Neural cell (in vitro differentiated cells): ENCODE data around the gene UNC5C. TPM values are rescaled to one million over a fixed set of nuclear protein-coding genes. Genes with fewer than 3 reads are reported as not detected.

Source experiments
- H2AFZ ChIP-seq: fragments of 200-600, 300-800 bp; sonication (generic), shearing (Covaris generic); 2 replicates; pipeline ENCODE4 v1.6.0; 2014; ENCODE audit warnings: low read depth, mild to moderate bottlenecking, antibody characterized with exemption, low read length, moderate library complexity
- H3F3A ChIP-seq: fragments of 200-600 bp; shearing (Covaris generic); 2 replicates; pipeline ENCODE4 v1.6.1; 2016; ENCODE audit warnings: mild to moderate bottlenecking, moderate library complexity, mixed read lengths, antibody characterized with exemption, low read length; ENCODE audit not compliant: insufficient read depth, poor library complexity, severe bottlenecking
- H3K27ac ChIP-seq: fragments of 200-600, 300-800 bp; sonication (generic), shearing (Covaris generic); 2 replicates; pipeline ENCODE4 v1.5.1; 2014; ENCODE audit warnings: mild to moderate bottlenecking, low read length, moderate library complexity
- H3K27me3 ChIP-seq: fragments of 300-800, 200-600 bp; sonication (generic), shearing (Covaris generic); 2 replicates; pipeline ENCODE4 v1.6.0; 2014; ENCODE audit warnings: mild to moderate bottlenecking, low read depth, low read length, moderate library complexity; ENCODE audit not compliant: insufficient read depth
- H3K36me3 ChIP-seq: fragments of 300-800, 200-600 bp; sonication (generic), shearing (Covaris generic); 2 replicates; pipeline ENCODE4 v1.5.1; 2014; ENCODE audit warnings: mild to moderate bottlenecking, antibody characterized with exemption, low read length, moderate library complexity; ENCODE audit not compliant: insufficient read depth
- H3K4me2 ChIP-seq: fragments of 300-800, 200-600 bp; sonication (generic), shearing (Covaris generic); 2 replicates; pipeline ENCODE4 v1.6.0; 2014; ENCODE audit warnings: mild to moderate bottlenecking, low read length
- H3K4me3 ChIP-seq: fragments of 300-800, 200-600 bp; sonication (generic), shearing (Covaris generic); 2 replicates; pipeline ENCODE4 v1.5.1; 2014; ENCODE audit warnings: mild to moderate bottlenecking, low read length, moderate library complexity
- H3K79me2 ChIP-seq: fragments of 200-600 bp; shearing (Covaris generic); replicated peaks from 2 replicates; pipeline ENCODE4 v1.6.0; 2014; ENCODE audit warnings: mild to moderate bottlenecking, low read length, moderate library complexity; ENCODE audit not compliant: insufficient read depth
- H3K9ac ChIP-seq: fragments of 300-800, 200-600 bp; sonication (generic), shearing (Covaris generic); 2 replicates; pipeline ENCODE4 v1.6.1; 2016; ENCODE audit warnings: mild to moderate bottlenecking, low read length, mixed read lengths
- H3K9me2 ChIP-seq: fragments of 200-600 bp; shearing (Covaris generic); 2 replicates; pipeline ENCODE4 v1.6.1; 2016; ENCODE audit warnings: mild to moderate bottlenecking, low read length, mixed read lengths; ENCODE audit not compliant: insufficient read depth
- H3K9me3 ChIP-seq: fragments of 200-600, 300-800 bp; sonication (generic), shearing (Covaris generic); 2 replicates; pipeline ENCODE4 v1.6.1; 2016; ENCODE audit warnings: mild to moderate bottlenecking, mixed run types, low read length, moderate library complexity, mixed read lengths
- H4K20me1 ChIP-seq: fragments of 200-600 bp; shearing (Covaris generic); 2 replicates; pipeline ENCODE4 v1.6.1; 2016; ENCODE audit warnings: mild to moderate bottlenecking, mixed run types; ENCODE audit not compliant: insufficient read depth
- EP300 ChIP-seq: fragments of 450-650 bp; conservative IDR thresholded peaks from 2 replicates; pipeline ENCODE4 v1.6.1; 2014; ENCODE audit warnings: antibody characterized with exemption, mild to moderate bottlenecking, moderate library complexity; ENCODE audit not compliant: poor library complexity, severe bottlenecking
- EZH2 ChIP-seq: fragments of 200-600, 300-800 bp; shearing (Covaris generic), sonication (generic); IDR thresholded peaks from 2 replicates; pipeline ENCODE4 v1.6.1; 2014; ENCODE audit warnings: antibody characterized with exemption, low read length, borderline replicate concordance, mild to moderate bottlenecking; ENCODE audit not compliant: insufficient read depth, poor library complexity, severe bottlenecking
- MXI1 ChIP-seq: fragments of 450-650 bp; conservative IDR thresholded peaks from 2 replicates; pipeline ENCODE4 v1.6.1; 2014; ENCODE audit warnings: antibody characterized with exemption, mild to moderate bottlenecking; ENCODE audit not compliant: poor library complexity, severe bottlenecking
- POLR2AphosphoS5 ChIP-seq: IDR thresholded peaks from 2 replicates; pipeline ENCODE4 v1.6.1; 2012
- RAD21 ChIP-seq: fragments of 450-650 bp; conservative IDR thresholded peaks from 2 replicates; pipeline ENCODE4 v1.6.1; 2014; ENCODE audit warnings: antibody characterized with exemption, mild to moderate bottlenecking, moderate library complexity
- REST ChIP-seq: IDR thresholded peaks from 2 replicates; pipeline ENCODE4 v1.6.1; 2012; ENCODE audit warnings: borderline replicate concordance
- SMC3 ChIP-seq: fragments of 450-650 bp; conservative IDR thresholded peaks from 2 replicates; pipeline ENCODE4 v1.6.1; 2014; ENCODE audit warnings: antibody characterized with exemption, mild to moderate bottlenecking, moderate library complexity; ENCODE audit not compliant: poor library complexity
- TAF1 ChIP-seq: IDR thresholded peaks from 2 replicates; pipeline ENCODE4 v1.6.1; 2012; ENCODE audit warnings: low read depth
- polyA plus RNA-seq: library from polyadenylated mRNA; depleted of rRNA; stranded (reverse); fragments of >200 nt; gene quantifications from 2 replicates; pipeline ENCODE4 v1.2.3, GENCODE V29; 2014
- TF ChIP-seq, protein P1 (sequence below): fragments of 450-650 bp; IDR thresholded peaks from 2 replicates; pipeline ENCODE4 v1.5.1; 2014; ENCODE audit warnings: antibody characterized with exemption, mild to moderate bottlenecking, moderate library complexity; ENCODE audit not compliant: poor library complexity, severe bottlenecking

Gene UNC5C
- polyA plus RNA-seq, 1 donor from 2014 or later: 0.56 TPM

DNA sequence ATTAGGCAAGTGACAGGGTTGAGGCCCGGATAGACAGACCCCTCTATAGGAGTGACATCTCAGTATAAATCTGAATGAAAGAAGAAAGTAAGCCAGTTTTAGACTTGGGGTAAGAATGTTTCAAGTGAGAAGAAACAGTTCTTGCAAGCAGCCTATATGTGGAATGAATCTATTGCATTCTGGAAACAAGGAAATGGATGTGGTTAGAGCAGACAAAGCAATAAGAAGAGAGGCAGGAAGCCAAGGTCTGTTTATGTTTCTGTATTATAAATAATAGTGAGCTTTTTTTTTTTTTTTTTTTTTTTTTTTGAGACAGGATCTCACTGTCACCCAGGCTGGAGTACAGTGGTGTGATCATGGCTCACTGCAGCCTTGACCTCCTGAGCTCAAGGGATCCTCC, 255.8 kb downstream of the UNC5C start:
- Histone ChIP-seq H3K27ac (no peak overlapping the region), H3K27me3 (no peaks in the 10 kb centered on the region), H4K20me1 (no peaks in the 10 kb centered on the region), H3K4me3 (no peak overlapping the region), H3F3A (no peaks in the 10 kb centered on the region), H3K9ac (no peak overlapping the region), H3K79me2 (no peaks in the 10 kb centered on the region), H3K4me2 (no peak overlapping the region), H2AFZ (no peak overlapping the region), H3K9me3 (no peaks in the 10 kb centered on the region), H3K36me3 (no peaks in the 10 kb centered on the region), H3K9me2 (no peaks in the 10 kb centered on the region)
- no peak for TF ChIP-seq TAF1
- TF ChIP-seq REST: no peak
- TF ChIP-seq, protein P1, sequence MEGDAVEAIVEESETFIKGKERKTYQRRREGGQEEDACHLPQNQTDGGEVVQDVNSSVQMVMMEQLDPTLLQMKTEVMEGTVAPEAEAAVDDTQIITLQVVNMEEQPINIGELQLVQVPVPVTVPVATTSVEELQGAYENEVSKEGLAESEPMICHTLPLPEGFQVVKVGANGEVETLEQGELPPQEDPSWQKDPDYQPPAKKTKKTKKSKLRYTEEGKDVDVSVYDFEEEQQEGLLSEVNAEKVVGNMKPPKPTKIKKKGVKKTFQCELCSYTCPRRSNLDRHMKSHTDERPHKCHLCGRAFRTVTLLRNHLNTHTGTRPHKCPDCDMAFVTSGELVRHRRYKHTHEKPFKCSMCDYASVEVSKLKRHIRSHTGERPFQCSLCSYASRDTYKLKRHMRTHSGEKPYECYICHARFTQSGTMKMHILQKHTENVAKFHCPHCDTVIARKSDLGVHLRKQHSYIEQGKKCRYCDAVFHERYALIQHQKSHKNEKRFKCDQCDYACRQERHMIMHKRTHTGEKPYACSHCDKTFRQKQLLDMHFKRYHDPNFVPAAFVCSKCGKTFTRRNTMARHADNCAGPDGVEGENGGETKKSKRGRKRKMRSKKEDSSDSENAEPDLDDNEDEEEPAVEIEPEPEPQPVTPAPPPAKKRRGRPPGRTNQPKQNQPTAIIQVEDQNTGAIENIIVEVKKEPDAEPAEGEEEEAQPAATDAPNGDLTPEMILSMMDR: no peak
- no peak for TF ChIP-seq SMC3
- no peak for TF ChIP-seq RAD21
- no peak for TF ChIP-seq POLR2AphosphoS5
- no peak for TF ChIP-seq MXI1
- no peak for TF ChIP-seq EP300
- no peak for TF ChIP-seq EZH2

GRCh38 chr4:95290702-95291101, 258.1 kb downstream of the UNC5C start:
- H3K27me3 ChIP-seq: no peaks in the 10 kb centered on the region
- no peaks in the 10 kb centered on the region for H3F3A ChIP-seq
- H3K4me2 ChIP-seq: no peak overlapping the region
- H3K9me2 ChIP-seq: no peaks in the 10 kb centered on the region
- H3K9ac ChIP-seq: no peak overlapping the region
- H3K79me2 ChIP-seq: no peaks in the 10 kb centered on the region
- H4K20me1 ChIP-seq: no peaks in the 10 kb centered on the region
- no peak overlapping the region for H3K4me3 ChIP-seq
- H3K9me3 ChIP-seq: no peaks in the 10 kb centered on the region
- no peaks in the 10 kb centered on the region for H3K36me3 ChIP-seq
- no peak overlapping the region for H2AFZ ChIP-seq
- H3K27ac ChIP-seq: no peak overlapping the region
- no peak for TF ChIP-seq REST
- no peak for TF ChIP-seq SMC3
